Effector memory CD8-positive, alpha-beta T cell (primary cell): ENCODE measurements around the gene SPDYE6.
"Not testable (repeated sequence)": the region's sequence is repeated elsewhere in the genome, so short reads cannot be mapped to it uniquely, and the experiment has no call there.

Source experiments
- ATAC-seq: fragments of 150-1000 bp; cut with Tn5 transposase; replicated peaks from 2 replicates; pipeline ENCODE4 v1.10.0; 2021; ENCODE audit warnings: mild to moderate bottlenecking, moderate library complexity
- DNase-seq, 3 experiments: peaks; one replicate each; pipeline ENCODE4 v3.0.0; 2021
- H3K27ac Mint-ChIP-seq, 2 donors: one replicate each; pipeline ENCODE4 v1.8.0; 2022; ENCODE audit warnings: mild to moderate bottlenecking in 2 of 2, mixed read lengths in 2 of 2, moderate library complexity in 2 of 2
- H3K27me3 Mint-ChIP-seq, 2 donors: one replicate each; pipeline ENCODE4 v1.8.0; 2022; ENCODE audit warnings: mixed read lengths in 2 of 2
- H3K36me3 Mint-ChIP-seq: one replicate; pipeline ENCODE4 v1.8.0; 2022; ENCODE audit warnings: mild to moderate bottlenecking, moderate library complexity, mixed read lengths; ENCODE audit not compliant: insufficient read depth
- H3K4me1 Mint-ChIP-seq, 2 donors: one replicate each; pipeline ENCODE4 v1.8.0; 2022; ENCODE audit warnings: low read depth in 2 of 2, mixed read lengths in 2 of 2
- H3K4me3 Mint-ChIP-seq, 2 donors: one replicate each; pipeline ENCODE4 v1.8.0; 2022; ENCODE audit warnings: mild to moderate bottlenecking in 2 of 2, mixed read lengths in 2 of 2, moderate library complexity in 2 of 2
- H3K9me3 Mint-ChIP-seq, 2 donors: one replicate each; pipeline ENCODE4 v1.8.0; 2022; ENCODE audit warnings: mixed read lengths in 2 of 2
- total RNA-seq, 9 experiments: gene quantifications; one replicate each; lab custom pipeline; 2026; lab: John Stamatoyannopoulos, UW

The SPDYE6 gene, protein sequence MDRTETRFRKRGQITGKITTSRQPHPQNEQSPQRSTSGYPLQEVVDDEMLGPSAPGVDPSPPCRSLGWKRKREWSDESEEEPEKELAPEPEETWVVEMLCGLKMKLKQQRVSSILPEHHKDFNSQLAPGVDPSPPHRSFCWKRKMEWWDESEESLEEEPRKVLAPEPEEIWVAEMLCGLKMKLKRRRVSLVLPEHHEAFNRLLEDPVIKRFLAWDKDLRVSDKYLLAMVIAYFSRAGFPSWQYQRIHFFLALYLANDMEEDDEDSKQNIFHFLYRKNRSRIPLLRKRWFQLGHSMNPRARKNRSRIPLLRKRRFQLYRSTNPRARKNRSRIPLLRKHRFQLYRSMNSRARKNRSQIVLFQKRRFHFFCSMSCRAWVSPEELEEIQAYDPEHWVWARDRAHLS
- 0 reads per million in 9 experiments for total RNA-seq

- not testable (repeated sequence) for H3K4me3 Mint-ChIP-seq, ATAC-seq, H3K27ac Mint-ChIP-seq, DNase-seq, H3K9me3 Mint-ChIP-seq, H3K4me1 Mint-ChIP-seq, H3K36me3 Mint-ChIP-seq, H3K27me3 Mint-ChIP-seq
These were observed at the start of gene SPDYE6 for GRCh38 chr7:102356344-102356743. SPDYE6 (minus strand) TSS chr7:102356444; CDS start chr7:102356023, 421 bp downstream.

GRCh38 chr7:102404862-102405188, 48.6 kb upstream of the SPDYE6 start:
- H3K9me3 Mint-ChIP-seq, DNase-seq, ATAC-seq, H3K27me3 Mint-ChIP-seq, H3K4me1 Mint-ChIP-seq, H3K4me3 Mint-ChIP-seq: not testable (repeated sequence)
- peaks cover 82% of the 10 kb centered on the region for H3K36me3 Mint-ChIP-seq
- peak overlapping the region in 1 of 2 donors; percentile 29 for H3K27ac Mint-ChIP-seq

GRCh38 chr7:102404005-102404861, 48.0 kb upstream of the SPDYE6 start:
- Mint-ChIP-seq H3K4me3 (no peak overlapping the region), H3K4me1 (peaks cover 7 to 8% of the 10 kb centered on the region in 2 donors), H3K27me3 (no peaks in the 10 kb centered on the region), H3K27ac (peak overlapping the region in 1 of 2 donors; percentile 29), H3K36me3 (peaks cover 82% of the 10 kb centered on the region), H3K9me3 (no peaks in the 10 kb centered on the region)
- DNase-seq (peak; percentile 45 to 53 (median 47)), ATAC-seq (peak; percentile 100)

DNA sequence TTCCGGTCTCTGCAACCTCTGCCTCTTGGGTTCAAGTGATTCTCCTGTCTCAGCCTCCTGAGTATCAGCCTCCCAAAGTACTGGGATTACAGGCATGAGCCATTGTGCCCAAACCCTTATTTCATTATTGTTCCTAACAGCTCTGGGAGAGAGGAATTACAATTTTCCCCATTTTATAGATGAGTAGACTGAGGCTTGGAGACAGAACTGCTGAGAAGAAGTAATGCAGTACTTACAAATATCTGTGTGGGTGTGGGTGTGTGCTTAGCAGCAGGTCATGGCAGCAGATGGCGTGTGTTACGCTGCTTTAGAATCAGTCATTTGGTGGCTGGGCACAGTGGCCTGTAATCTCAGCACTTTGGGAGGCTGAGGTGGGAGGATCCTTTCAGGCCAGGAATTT, 47.3 kb upstream of the SPDYE6 start:
- no peak for ATAC-seq
- Mint-ChIP-seq H3K4me1 (peaks cover 7 to 8% of the 10 kb centered on the region in 2 donors), H3K27ac (no peak overlapping the region), H3K9me3 (no peaks in the 10 kb centered on the region), H3K4me3 (no peak overlapping the region), H3K36me3 (peaks cover 87% of the 10 kb centered on the region), H3K27me3 (no peaks in the 10 kb centered on the region)
- DNase-seq = no peak

DNA sequence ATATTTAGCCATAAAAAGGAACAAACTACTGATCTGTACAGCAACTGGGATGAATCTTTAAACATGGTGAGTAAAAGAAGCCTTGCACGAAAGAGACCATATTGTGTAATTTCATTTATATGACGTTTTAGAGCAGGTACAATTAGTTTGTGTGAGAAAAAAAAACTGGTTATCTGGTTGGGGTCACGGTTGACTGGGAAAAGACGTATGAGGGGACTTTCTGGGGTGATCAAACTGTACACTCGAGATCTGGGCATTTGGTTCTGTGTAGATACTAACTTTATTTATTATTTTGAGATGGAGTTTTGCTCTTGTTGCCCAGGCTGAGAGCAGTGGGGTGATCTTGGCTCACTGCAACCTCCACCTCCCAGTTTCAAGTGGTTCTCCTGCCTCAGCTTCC, 44.1 kb upstream of the SPDYE6 start:
- H3K4me1 Mint-ChIP-seq = peaks cover 18 to 23% of the 10 kb centered on the region in 2 donors
- no peaks in the 10 kb centered on the region for H3K9me3 Mint-ChIP-seq
- H3K27ac Mint-ChIP-seq = no peak overlapping the region
- ATAC-seq (no peak), DNase-seq (no peak)
- H3K4me3 Mint-ChIP-seq = no peak overlapping the region
- no peaks in the 10 kb centered on the region for H3K27me3 Mint-ChIP-seq
- H3K36me3 Mint-ChIP-seq = peaks cover 72% of the 10 kb centered on the region

- no peak overlapping the region for H3K27ac Mint-ChIP-seq
- ATAC-seq (no peak), DNase-seq (no peak)
- H3K4me3 Mint-ChIP-seq = no peak overlapping the region
- H3K27me3 Mint-ChIP-seq = no peaks in the 10 kb centered on the region
- no peaks in the 10 kb centered on the region for H3K9me3 Mint-ChIP-seq
- H3K36me3 Mint-ChIP-seq = peaks cover 60% of the 10 kb centered on the region
- H3K4me1 Mint-ChIP-seq = peaks cover 11 to 16% of the 10 kb centered on the region in 2 donors
These were observed 42.3 kb upstream of the SPDYE6 start for GRCh38 chr7:102398543-102398942.

GRCh38 chr7:102396710-102397019, 40.4 kb upstream of the SPDYE6 start:
- DNase-seq (no peak), ATAC-seq (no peak)
- Mint-ChIP-seq H3K4me1 (peaks cover 11 to 16% of the 10 kb centered on the region in 2 donors), H3K9me3 (no peaks in the 10 kb centered on the region), H3K27me3 (no peaks in the 10 kb centered on the region), H3K4me3 (peak overlapping the region; percentile 89 to 96), H3K27ac (peak overlapping the region; percentile 92 to 95), H3K36me3 (peaks cover 49% of the 10 kb centered on the region)

DNA sequence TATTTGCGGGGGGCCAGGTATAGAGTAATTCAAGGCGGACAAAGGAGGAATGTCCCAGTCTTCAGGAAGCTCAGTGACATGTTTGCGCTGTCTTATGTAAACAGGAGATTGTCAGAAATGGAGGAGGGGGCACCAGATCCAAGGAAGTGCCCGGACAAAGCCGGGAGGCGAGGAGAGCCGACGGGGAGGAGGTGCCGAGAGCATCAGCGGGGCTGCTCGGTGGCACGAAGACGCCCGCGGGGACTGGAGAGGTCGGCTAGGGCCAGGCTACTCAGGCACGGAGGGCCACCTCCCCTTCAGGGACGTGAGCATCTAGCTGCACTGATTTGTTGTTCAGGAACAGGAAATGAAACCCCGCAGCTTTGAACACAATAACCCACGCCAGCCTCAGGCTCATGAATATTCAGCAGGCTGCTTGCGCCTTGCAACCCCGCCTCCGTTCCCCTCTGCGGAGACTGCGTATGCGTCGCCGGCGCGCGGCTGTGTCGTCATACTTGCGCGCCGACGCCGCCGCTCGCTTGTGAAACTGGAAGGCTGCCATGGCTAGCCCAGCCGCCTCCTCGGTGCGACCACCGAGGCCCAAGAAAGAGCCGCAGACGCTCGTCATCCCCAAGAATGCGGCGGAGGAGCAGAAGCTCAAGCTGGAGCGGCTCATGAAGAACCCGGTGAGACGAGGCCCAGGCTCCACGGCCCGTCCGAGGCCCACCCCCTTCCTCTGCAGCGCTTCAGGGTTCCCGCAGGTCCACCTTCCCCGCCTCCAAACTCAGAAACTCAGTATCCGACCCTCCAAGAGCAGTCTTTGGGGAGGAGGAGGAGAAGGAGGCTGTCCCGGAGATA, 39.8 kb upstream of the SPDYE6 start, which contains the start of gene PRKRIP1:
TSS of gene PRKRIP1 (plus strand) at position 491 of the 837 bp plus-strand sequence. CDS start at position 540, 49 bp downstream.
- DNase-seq (peak; percentile 76 to 82 (median 80)), ATAC-seq (peak; percentile 98)
- Mint-ChIP-seq H3K4me3 (peak within 1 kb of the TSS; percentile 89 to 96), H3K4me1 (peaks cover 11 to 16% of the 10 kb centered on the region in 2 donors), H3K9me3 (no peaks in the 10 kb centered on the region), H3K27me3 (no peaks in the 10 kb centered on the region), H3K27ac (peak within 1 kb of the TSS; percentile 92 to 95), H3K36me3 (peaks cover 43% of the 10 kb centered on the region)

GRCh38 chr7:102395592-102395872, 39.3 kb upstream of the SPDYE6 start:
- Mint-ChIP-seq H3K4me3 (peak overlapping the region; percentile 89 to 96), H3K4me1 (peaks cover 11 to 16% of the 10 kb centered on the region in 2 donors), H3K27me3 (no peaks in the 10 kb centered on the region), H3K27ac (peak overlapping the region; percentile 92 to 95), H3K36me3 (peaks cover 38% of the 10 kb centered on the region), H3K9me3 (no peaks in the 10 kb centered on the region)
- ATAC-seq (no peak), DNase-seq (no peak)

GRCh38 chr7:102393467-102393866, 37.2 kb upstream of the SPDYE6 start:
- peaks cover 20% of the 10 kb centered on the region for H3K36me3 Mint-ChIP-seq
- H3K27ac Mint-ChIP-seq = no peak overlapping the region

GRCh38 chr7:102392330-102392729, 36.1 kb upstream of the SPDYE6 start:
- DNase-seq (no peak), ATAC-seq (no peak)
- peaks cover 20% of the 10 kb centered on the region for H3K36me3 Mint-ChIP-seq
- H3K27me3 Mint-ChIP-seq = no peaks in the 10 kb centered on the region
- H3K4me1 Mint-ChIP-seq = peaks cover 9 to 13% of the 10 kb centered on the region in 2 donors
- no peaks in the 10 kb centered on the region for H3K9me3 Mint-ChIP-seq
- no peak overlapping the region for H3K27ac Mint-ChIP-seq
- no peak overlapping the region for H3K4me3 Mint-ChIP-seq

More at GRCh38 chr7:102393467-102393866, 37.2 kb upstream of the SPDYE6 start:
- ATAC-seq (no peak), DNase-seq (no peak)
- no peaks in the 10 kb centered on the region for H3K27me3 Mint-ChIP-seq
- no peak overlapping the region for H3K4me3 Mint-ChIP-seq
- peaks cover 11 to 16% of the 10 kb centered on the region in 2 donors for H3K4me1 Mint-ChIP-seq
- H3K9me3 Mint-ChIP-seq = no peaks in the 10 kb centered on the region

- Mint-ChIP-seq H3K27ac (no peak overlapping the region), H3K27me3 (no peaks in the 10 kb centered on the region), H3K4me1 (peaks cover 5% of the 10 kb centered on the region in 2 donors), H3K36me3 (peaks cover 17% of the 10 kb centered on the region), H3K9me3 (no peaks in the 10 kb centered on the region), H3K4me3 (no peak overlapping the region)
- ATAC-seq (peak; percentile 84), DNase-seq (peak; percentile 61 to 67 (median 66))
These were observed 34.6 kb upstream of the SPDYE6 start for GRCh38 chr7:102390697-102391484.
